Esophagus muscularis mucosa (tissue), 4 donors: ENCODE data around the gene SERPINF2. TPM values are rescaled to one million over a fixed set of nuclear protein-coding genes. Genes with fewer than 3 reads are reported as not detected.

Experiments used
- DNase-seq: peaks from one replicate; pipeline ENCODE4 v3.0.0-alpha.2; 2017; ENCODE audit errors: extremely low spot score
- H3K27ac ChIP-seq, 4 donors: fragments of 200-600 bp; sonication (generic); replicated peaks in 1 of 4; 1 replicate in 3 of 4; 2 replicates in 1 of 4; pipeline ENCODE4 v1.5.1; 2016 to 2019; ENCODE audit warnings: mild to moderate bottlenecking in 1 of 4
- H3K27me3 ChIP-seq, 4 donors: fragments of 200-600 bp; sonication (generic); one replicate each; pipeline versions ENCODE4 v1.5.1 to v1.6.0; 2016 to 2019
- H3K36me3 ChIP-seq, 4 donors: fragments of 200-600 bp; sonication (generic); one replicate each; pipeline ENCODE4 v1.5.1; 2016 to 2019
- H3K4me1 ChIP-seq, 4 donors: fragments of 200-600 bp; sonication (generic); one replicate each; pipeline ENCODE4 v1.5.1; 2016 to 2019
- H3K4me3 ChIP-seq, 4 donors: fragments of 200-600 bp; sonication (generic); 1 replicate in 2 of 4; 2 replicates in 2 of 4; pipeline ENCODE4 v1.5.1; 2016 to 2019; ENCODE audit warnings: mild to moderate bottlenecking in 4 of 4, moderate library complexity in 1 of 4
- H3K9me3 ChIP-seq, 4 donors: fragments of 200-600 bp; sonication (generic); 1 replicate in 3 of 4; 2 replicates in 1 of 4; pipeline ENCODE4 v1.5.1; 2016 to 2019
- CTCF ChIP-seq, 3 experiments: fragments of 200-600 bp in 2 of 3; fragments of 450-650 bp in 1 of 3; sonication (generic) in 2 of 3; IDR thresholded peaks; one replicate each; pipeline ENCODE4 v1.5.1; 2017 to 2019; ENCODE audit warnings: antibody characterized with exemption in 3 of 3, mild to moderate bottlenecking in 2 of 3, moderate library complexity in 1 of 3
- EP300 ChIP-seq: sonication (generic); formaldehyde crosslinking; IDR thresholded peaks from one replicate; pipeline ENCODE4 v1.6.1; 2017; ENCODE audit warnings: antibody characterized with exemption
- POLR2A ChIP-seq: fragments of 450-650 bp; IDR thresholded peaks from one replicate; pipeline ENCODE4 v1.6.1; 2017; ENCODE audit warnings: antibody characterized with exemption, moderate library complexity, mild to moderate bottlenecking, low read depth
- POLR2AphosphoS5 ChIP-seq, 2 donors: sonication (generic); formaldehyde crosslinking; IDR thresholded peaks; one replicate each; pipeline ENCODE4 v1.6.1; 2017; ENCODE audit warnings: antibody characterized with exemption in 2 of 2
- WGBS: methylation state at CpG from one replicate; pipeline ENCODE4 v1.1.5; 2018; 5-methylcytosine and 5-hydroxymethylcytosine counted together
- intact Hi-C: fragments of 100-400 bp; cut with DNase I; formaldehyde crosslinking; loops from one replicate; pipeline ENCODE4 v1.15.1; 2023
- total RNA-seq, 4 donors: library from RNA; depleted of rRNA; stranded (reverse); fragments of >200 nt; gene quantifications; one replicate each; pipeline versions ENCODE4 v1.1.0 to v1.2.1, GENCODE V29; 2016

SERPINF2 gene
- total RNA-seq, 4 donors from 2014 or later: 2.4 to 7.5 (median 3.4) TPM

- Histone ChIP-seq H3K27me3 (no peaks in the 10 kb centered on the region), H3K36me3 (peaks cover 22 to 66% (median 41%) of the 10 kb centered on the region in 4 donors), H3K4me1 (peaks cover 0 to 9% (median 0%) of the 10 kb centered on the region in 4 donors), H3K4me3 (no peak overlapping the region), H3K27ac (no peak overlapping the region), H3K9me3 (no peaks in the 10 kb centered on the region)
- intact Hi-C loops: no loop called here
- no peak for DNase-seq
- WGBS: 91% methylated on average over 6 of the region's 6 CpGs
- no peak for TF ChIP-seq CTCF (IDR thresholded peaks at IDR 0.05)
- no peak for TF ChIP-seq POLR2AphosphoS5 (IDR thresholded peaks at IDR 0.05)
- no peak for TF ChIP-seq POLR2A
- TF ChIP-seq EP300: no peak
Measured at GRCh38 chr17:1803280-1803679, 60.6 kb downstream of the SERPINF2 start.

Other genes with a start within 250 kb of the SERPINF2 start
- gene INPP5K, start 226.3 kb upstream of the SERPINF2 start, total RNA-seq: 10 to 100 TPM; 62.0 to 89.3 (median 76.1) TPM
- gene PITPNA, start 180.1 kb upstream of the SERPINF2 start, total RNA-seq: 10 to 100 TPM; 36.5 to 54.9 (median 47.8) TPM
- 10 to 100 TPM in 3 of 4 donors, 1 to 10 TPM in 1; 7.1 to 20.0 (median 13.7) TPM for gene SLC43A2, start 114.0 kb upstream of the SERPINF2 start, total RNA-seq
- 10 to 100 TPM in 3 of 4 donors, 1 to 10 TPM in 1; 6.2 to 19.8 (median 12.8) TPM for gene SCARF1, start 97.1 kb upstream of the SERPINF2 start, total RNA-seq
- gene RILP, start 93.0 kb upstream of the SERPINF2 start, total RNA-seq: 10 to 100 TPM; 15.8 to 41.5 (median 24.0) TPM
- 100 to 1,000 TPM; 141 to 187 (median 163) TPM for gene PRPF8, start 58.0 kb upstream of the SERPINF2 start, total RNA-seq
- 1 to 10 TPM; 4.6 to 7.7 (median 5.5) TPM for gene TLCD2, start 32.5 kb upstream of the SERPINF2 start, total RNA-seq
- gene WDR81, start 18.2 kb upstream of the SERPINF2 start, total RNA-seq: 10 to 100 TPM; 25.7 to 40.8 (median 32.1) TPM
- gene SERPINF1, start 19.2 kb downstream of the SERPINF2 start, total RNA-seq: 100 to 1,000 TPM; 177 to 464 (median 330) TPM
- 10 to 100 TPM; 10.3 to 14.8 (median 11.9) TPM for gene SMYD4, start 87.0 kb downstream of the SERPINF2 start, total RNA-seq
- 10 to 100 TPM; 22.9 to 30.8 (median 29.2) TPM for gene RPA1, start 87.1 kb downstream of the SERPINF2 start, total RNA-seq